ENCODE data around the gene RAB34. TPM values are rescaled to one million over a fixed set of nuclear protein-coding genes. Genes with fewer than 3 reads are reported as not detected.
A peak's percentile ranks its signal among the peaks of the same experiment; 100 is the strongest.

RAB34 gene
- 191 and 201 TPM in 2 replicates for total RNA-seq (2014; rRNA removed; shearing (Covaris generic))

GRCh38 chr17:28717578-28718332 lies at the start of gene RAB34:
Gene RAB34, minus strand, starts transcription at chr17:28717868. Its CDS starts 602 bp downstream, at chr17:28717266.
- Histone ChIP-seq H3K4me3 (peak within 1 kb of the TSS; percentile 96), H3K4me1 (peaks cover 16% of the 10 kb centered on the region), H3K27ac (peak within 1 kb of the TSS; percentile 89), H3K36me3 (peaks cover 50% of the 10 kb centered on the region), H3K9me3 (replicated peaks) (no peaks in the 10 kb centered on the region), H3K27me3 (no peaks in the 10 kb centered on the region)
- peak; percentile 96 to 97 for DNase-seq

DNA sequence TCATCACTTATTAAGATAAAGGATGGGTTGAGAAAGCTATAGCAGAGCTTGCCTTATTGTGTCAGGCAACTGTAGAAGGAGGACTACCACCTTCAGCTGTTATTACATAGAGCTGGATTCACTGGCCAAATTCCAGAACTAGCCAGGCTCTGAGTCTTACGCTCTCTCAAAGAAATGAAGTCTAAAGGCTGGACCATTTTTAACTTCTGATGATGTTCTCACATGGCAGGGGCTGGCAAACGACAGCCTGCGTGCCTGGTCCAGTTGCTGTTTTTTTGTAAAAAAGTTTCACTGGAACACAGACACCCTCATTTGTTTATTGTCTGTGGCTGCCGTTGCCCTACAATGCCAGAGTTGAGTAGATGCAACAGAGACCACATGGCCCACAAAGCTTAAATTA lies 47.4 kb upstream of the RAB34 start:
- no peaks in the 10 kb centered on the region for H3K27me3 ChIP-seq
- H3K27ac ChIP-seq = no peak overlapping the region
- H3K9me3 ChIP-seq (replicated peaks) = no peaks in the 10 kb centered on the region
- no peaks in the 10 kb centered on the region; the same call in 1 of the 2 replicates for H3K4me1 ChIP-seq
- no peak overlapping the region for H3K4me3 ChIP-seq
- no peak for DNase-seq
- H3K36me3 ChIP-seq = peaks cover 14% of the 10 kb centered on the region

GRCh38 chr17:28763804-28764266 lies 46.2 kb upstream of the RAB34 start:
- DNase-seq = peak; percentile 84 to 92
- H3K4me3 ChIP-seq = no peak overlapping the region
- H3K4me1 ChIP-seq = no peaks in the 10 kb centered on the region; the same call in 1 of the 2 replicates
- no peak overlapping the region for H3K27ac ChIP-seq
- H3K9me3 ChIP-seq (replicated peaks) = no peaks in the 10 kb centered on the region
- H3K36me3 ChIP-seq = peaks cover 25% of the 10 kb centered on the region
- H3K27me3 ChIP-seq = no peaks in the 10 kb centered on the region

DNA sequence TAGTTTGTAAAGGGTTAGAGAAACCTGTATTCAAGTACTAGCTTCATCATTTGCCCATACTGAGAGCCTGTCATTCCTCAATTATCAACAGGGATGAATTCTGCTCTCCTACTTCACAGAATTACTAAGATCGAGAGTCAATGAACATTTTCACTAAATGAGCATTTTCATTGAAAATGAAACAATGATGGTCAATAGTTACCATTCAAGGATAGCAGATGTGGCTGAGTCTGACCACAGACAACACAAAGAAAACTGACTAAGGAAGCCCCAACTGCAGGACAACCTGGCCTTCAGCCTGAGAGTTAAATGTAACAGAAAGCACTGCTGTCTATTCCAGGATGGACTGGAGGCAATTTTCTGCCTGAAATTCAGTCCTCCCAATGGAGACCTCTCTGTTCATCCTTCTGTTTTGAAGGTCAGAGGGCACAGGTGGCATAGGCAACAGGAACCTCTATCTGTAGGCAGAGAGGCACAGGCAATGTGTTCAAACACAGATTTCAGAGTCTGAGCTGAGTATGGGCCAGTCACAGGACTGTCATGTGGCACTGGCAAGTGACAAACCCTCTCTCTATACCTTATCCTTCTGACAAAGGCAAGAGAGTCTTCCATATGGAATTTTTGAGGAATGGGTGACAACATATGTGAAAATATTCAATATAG lies 45.6 kb upstream of the RAB34 start:
- peaks cover 28% of the 10 kb centered on the region for H3K36me3 ChIP-seq
- no peak overlapping the region for H3K4me3 ChIP-seq
- H3K27ac ChIP-seq = no peak overlapping the region
- H3K4me1 ChIP-seq = no peaks in the 10 kb centered on the region; the same call in 1 of the 2 replicates
- H3K9me3 ChIP-seq (replicated peaks) = no peaks in the 10 kb centered on the region
- DNase-seq = no peak
- no peaks in the 10 kb centered on the region for H3K27me3 ChIP-seq

GRCh38 chr17:28760601-28761562 lies 43.2 kb upstream of the RAB34 start:
- Histone ChIP-seq H3K27me3 (no peaks in the 10 kb centered on the region), H3K36me3 (peaks cover 31% of the 10 kb centered on the region), H3K9me3 (replicated peaks) (no peaks in the 10 kb centered on the region), H3K27ac (no peak overlapping the region), H3K4me1 (no peaks in the 10 kb centered on the region; the same call in 1 of the 2 replicates), H3K4me3 (no peak overlapping the region)
- DNase-seq = no peak

DNA sequence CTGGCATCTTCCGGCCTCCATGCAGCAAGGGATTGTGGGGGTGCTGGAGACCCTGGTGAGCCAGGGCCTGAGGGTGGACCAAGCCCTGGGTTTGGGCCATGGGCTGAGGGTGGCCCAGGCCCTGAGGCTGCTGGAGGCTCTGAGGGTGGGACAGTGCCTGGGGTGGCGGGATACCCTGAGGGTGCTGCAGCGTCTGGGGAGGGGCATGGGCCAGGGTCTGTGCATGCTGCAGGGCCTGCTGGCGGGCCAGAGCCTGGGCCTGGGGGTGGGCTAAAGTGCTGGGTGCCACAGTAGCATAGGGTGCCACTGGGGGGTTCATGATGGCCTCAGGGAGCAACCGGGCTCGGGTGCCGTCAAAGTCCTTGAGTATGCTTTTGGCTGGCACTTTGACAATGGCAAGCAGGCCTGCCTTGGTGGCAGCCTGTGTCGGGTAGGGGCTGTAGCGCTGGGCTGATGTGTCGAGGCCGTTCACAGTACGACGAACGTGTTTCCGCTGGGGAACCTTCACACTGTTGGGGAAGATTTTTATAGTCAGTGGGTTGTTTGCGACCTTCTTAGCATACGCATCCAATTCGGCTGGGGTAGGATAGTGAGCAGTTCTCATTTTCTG lies 41.7 kb upstream of the RAB34 start:
- DNase-seq = no peak
- no peaks in the 10 kb centered on the region for H3K9me3 ChIP-seq (replicated peaks)

GRCh38 chr17:28758411-28759121 lies 40.9 kb upstream of the RAB34 start:
- H3K36me3 ChIP-seq = peaks cover 34% of the 10 kb centered on the region
- H3K4me3 ChIP-seq = no peak overlapping the region
- H3K27ac ChIP-seq = no peak overlapping the region
- H3K9me3 ChIP-seq (replicated peaks) = no peaks in the 10 kb centered on the region
- no peak for DNase-seq
- H3K27me3 ChIP-seq = no peaks in the 10 kb centered on the region
- H3K4me1 ChIP-seq = no peaks in the 10 kb centered on the region; the same call in 1 of the 2 replicates

More for the DNA sequence above, 41.7 kb upstream of the RAB34 start:
- peaks cover 34% of the 10 kb centered on the region for H3K36me3 ChIP-seq
- H3K27ac ChIP-seq = no peak overlapping the region
- no peaks in the 10 kb centered on the region; the same call in 1 of the 2 replicates for H3K4me1 ChIP-seq
- H3K27me3 ChIP-seq = no peaks in the 10 kb centered on the region
- H3K4me3 ChIP-seq = no peak overlapping the region

DNA sequence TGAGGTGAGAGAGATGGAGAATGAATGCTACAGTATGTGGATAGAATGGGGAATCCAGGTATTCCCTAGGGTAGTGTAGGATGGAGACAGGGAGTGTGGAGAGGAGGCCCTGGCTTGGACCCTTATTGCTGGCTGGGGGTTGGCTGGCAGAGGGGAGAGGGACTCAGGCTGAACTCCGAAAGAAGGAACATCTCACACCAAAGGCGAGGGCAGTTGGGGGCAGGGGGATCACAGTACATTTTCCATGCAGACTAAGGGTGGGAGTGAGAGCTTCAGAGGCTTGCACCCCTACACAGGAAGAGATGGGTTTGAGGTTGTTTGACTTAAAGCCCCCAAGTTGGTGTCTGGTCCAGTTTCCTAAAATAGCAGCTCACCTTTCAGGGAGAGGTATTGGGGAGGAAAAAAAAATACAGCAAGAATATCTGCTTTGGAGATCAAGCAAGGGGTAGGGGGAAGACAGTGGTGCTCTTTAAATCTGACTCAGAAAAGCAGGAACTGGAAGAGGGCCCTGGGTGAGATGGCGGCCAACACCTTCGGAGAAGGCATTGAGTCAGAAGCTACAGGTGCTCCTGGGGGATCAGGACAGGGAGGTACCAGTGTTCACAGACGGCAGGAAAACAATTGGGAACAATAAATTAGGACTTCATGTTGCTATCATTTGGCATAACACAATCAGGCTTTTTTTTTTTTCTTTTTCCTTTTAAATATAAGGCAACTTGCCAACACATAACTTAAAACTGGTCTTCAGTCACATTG lies 38.6 kb upstream of the RAB34 start:
- Histone ChIP-seq H3K4me1 (no peaks in the 10 kb centered on the region; the same call in 1 of the 2 replicates), H3K9me3 (replicated peaks) (no peaks in the 10 kb centered on the region), H3K4me3 (no peak overlapping the region), H3K27ac (no peak overlapping the region), H3K36me3 (peaks cover 40% of the 10 kb centered on the region), H3K27me3 (no peaks in the 10 kb centered on the region)
- no peak for DNase-seq

GRCh38 chr17:28755486-28755885 lies 37.8 kb upstream of the RAB34 start:
- no peaks in the 10 kb centered on the region for H3K9me3 ChIP-seq (replicated peaks)
- H3K27me3 ChIP-seq = no peaks in the 10 kb centered on the region
- H3K27ac ChIP-seq = no peak overlapping the region
- no peak overlapping the region for H3K4me3 ChIP-seq
- peaks cover 43% of the 10 kb centered on the region for H3K36me3 ChIP-seq
- H3K4me1 ChIP-seq = no peaks in the 10 kb centered on the region
- DNase-seq = no peak

DNA sequence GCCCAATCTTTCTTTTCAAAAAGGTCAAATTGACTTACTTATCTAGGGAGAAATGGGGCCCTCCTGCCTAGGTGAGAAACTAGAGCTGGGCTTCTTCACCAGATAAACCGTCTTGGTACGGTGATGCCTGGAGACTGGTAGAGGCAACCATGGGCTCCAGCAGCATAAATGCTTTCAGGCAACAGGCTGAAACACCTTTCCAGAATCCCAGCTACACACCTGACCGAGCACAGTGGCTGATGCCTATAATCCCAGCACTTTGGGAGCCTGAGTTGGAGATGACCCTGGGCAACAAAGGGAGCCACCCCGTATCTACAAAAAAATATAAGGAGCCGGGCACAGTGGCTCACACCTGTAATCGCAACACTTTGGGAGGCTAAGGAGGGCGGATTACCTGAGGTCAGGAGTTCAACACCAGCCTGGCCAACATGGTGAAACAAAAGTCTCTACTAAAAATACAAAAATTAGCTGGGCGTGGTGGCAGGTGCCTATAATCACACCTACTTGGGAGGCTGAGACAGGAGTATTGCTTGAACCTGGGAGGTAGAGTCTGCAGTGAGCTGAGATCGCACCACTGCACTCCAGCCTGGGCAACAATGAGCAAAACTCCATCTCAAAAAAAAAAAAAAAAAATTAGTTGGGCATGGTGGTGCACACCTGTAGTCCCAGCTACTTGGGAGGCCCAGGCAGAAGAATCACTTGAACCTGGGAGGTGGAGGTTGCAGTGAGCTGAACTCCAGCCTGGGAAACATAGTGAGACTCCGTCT lies 34.1 kb upstream of the RAB34 start:
- Histone ChIP-seq H3K27me3 (no peaks in the 10 kb centered on the region), H3K4me1 (peaks cover 5% of the 10 kb centered on the region), H3K36me3 (peaks cover 56% of the 10 kb centered on the region), H3K9me3 (replicated peaks) (no peaks in the 10 kb centered on the region), H3K27ac (no peak overlapping the region), H3K4me3 (no peak overlapping the region)
- DNase-seq = no peak

DNA sequence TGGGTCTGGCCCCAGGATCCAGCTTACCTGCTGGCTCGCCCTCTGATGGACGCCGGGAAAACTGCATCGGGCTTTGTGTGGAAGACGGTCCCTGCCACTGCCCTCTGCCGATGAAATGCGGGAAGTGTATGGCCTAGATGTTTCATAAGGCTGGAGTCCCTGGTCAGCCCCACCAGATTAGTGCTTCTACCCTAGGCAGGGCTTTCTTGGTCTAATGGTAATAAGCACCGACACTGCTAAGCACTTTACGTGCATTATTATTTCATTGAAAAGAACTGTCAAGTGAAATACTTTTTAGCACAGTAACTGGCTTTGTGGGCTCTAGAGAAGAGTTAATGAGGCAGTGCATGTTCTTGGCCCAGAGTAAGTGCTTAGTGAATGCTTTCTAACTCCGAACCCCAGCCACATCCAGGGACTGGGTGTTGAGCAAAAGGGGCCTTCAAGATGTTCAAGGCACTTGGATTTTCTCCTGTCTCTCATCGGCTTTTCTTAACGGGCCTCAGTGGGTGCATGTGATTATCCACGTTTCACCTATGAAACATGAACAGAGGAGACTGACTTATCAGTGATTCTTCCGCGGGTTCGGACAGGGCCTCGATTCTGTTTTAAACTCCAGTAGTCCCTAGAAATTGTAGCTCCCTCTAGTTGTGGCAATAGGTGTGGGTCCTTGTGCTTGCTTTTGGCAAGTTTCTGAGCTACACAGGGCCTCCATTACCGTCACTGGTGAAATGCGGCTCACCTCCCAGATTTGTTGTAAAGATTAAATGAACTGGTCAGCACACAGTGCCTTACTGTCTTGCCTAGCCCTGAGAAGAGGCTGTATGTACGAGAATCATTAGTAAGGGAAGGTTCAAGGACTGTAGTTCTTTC lies 32.7 kb upstream of the RAB34 start:
- no peak overlapping the region for H3K27ac ChIP-seq
- H3K4me3 ChIP-seq = no peak overlapping the region
- DNase-seq = peak; percentile 95 to 98
- H3K36me3 ChIP-seq = peaks cover 58% of the 10 kb centered on the region
- H3K4me1 ChIP-seq = peaks cover 18% of the 10 kb centered on the region
- H3K27me3 ChIP-seq = no peaks in the 10 kb centered on the region
- H3K9me3 ChIP-seq (replicated peaks) = no peaks in the 10 kb centered on the region

Measured in SJCRH30 (cell line).